Activated T-cell treated with anti-CD3 and anti-CD28 coated beads, Interleukin-2, amount 50 U/mL, for 4 hours (primary cell): ENCODE data around the gene SPAG8. TPM values are rescaled to one million over a fixed set of nuclear protein-coding genes. Genes with fewer than 3 reads are reported as not detected.

Experiments used
- ATAC-seq, 2 donors: fragments of 200-7000 bp; cut with Tn5 transposase; one replicate each; pipeline ENCODE4 v1.10.0; 2021
- DNase-seq: peaks from one replicate; pipeline ENCODE4 v3.0.0-alpha.2; 2020
- H3K27me3 Mint-ChIP-seq: one replicate; pipeline ENCODE4 v1.8.0; 2021; ENCODE audit warnings: low read depth, mixed read lengths
- H3K36me3 Mint-ChIP-seq: one replicate; pipeline ENCODE4 v1.8.0; 2022; ENCODE audit warnings: mixed read lengths; ENCODE audit not compliant: insufficient read depth
- H3K4me1 Mint-ChIP-seq: one replicate; pipeline ENCODE4 v1.8.0; 2021; ENCODE audit warnings: low read depth, mixed read lengths
- H3K4me3 Mint-ChIP-seq: one replicate; pipeline ENCODE4 v1.8.0; 2021; ENCODE audit warnings: mild to moderate bottlenecking, moderate library complexity, mixed read lengths
- H3K9me3 Mint-ChIP-seq: one replicate; pipeline ENCODE4 v1.8.0; 2021; ENCODE audit warnings: mixed read lengths
- total RNA-seq, 3 donors: library from RNA; stranded (reverse); gene quantifications; one replicate each; pipeline ENCODE4 v1.2.1, GENCODE V29; 2021

Gene SPAG8
- total RNA-seq, 3 donors from 2014 or later, result 0.27 to 0.48 (median 0.40) TPM

GRCh38 chr9:35845824-35846771, 34.0 kb upstream of the SPAG8 start:
- H3K4me3 Mint-ChIP-seq, result no peak overlapping the region
- no peaks in the 10 kb centered on the region for H3K9me3 Mint-ChIP-seq
- ATAC-seq, result no peak
- no peaks in the 10 kb centered on the region for H3K27me3 Mint-ChIP-seq
- H3K4me1 Mint-ChIP-seq, result peaks cover 33% of the 10 kb centered on the region
- DNase-seq, result no peak
- H3K36me3 Mint-ChIP-seq, result peaks cover 2% of the 10 kb centered on the region

- Mint-ChIP-seq H3K9me3 (no peaks in the 10 kb centered on the region), H3K27me3 (no peaks in the 10 kb centered on the region), H3K4me3 (no peak overlapping the region), H3K4me1 (peaks cover 33% of the 10 kb centered on the region), H3K36me3 (peaks cover 2% of the 10 kb centered on the region)
- DNase-seq (no peak), ATAC-seq (no peak)
These were observed 32.7 kb upstream of the SPAG8 start for GRCh38 chr9:35844628-35845270.

- Mint-ChIP-seq H3K27me3 (no peaks in the 10 kb centered on the region), H3K4me3 (no peak overlapping the region), H3K9me3 (no peaks in the 10 kb centered on the region), H3K36me3 (peaks cover 2% of the 10 kb centered on the region), H3K4me1 (peaks cover 29% of the 10 kb centered on the region)
- DNase-seq (no peak), ATAC-seq (no peak)
These were observed 30.7 kb upstream of the SPAG8 start for GRCh38 chr9:35842795-35843194.

- no peaks in the 10 kb centered on the region for H3K36me3 Mint-ChIP-seq
- ATAC-seq, result no peak
- no peak overlapping the region for H3K4me3 Mint-ChIP-seq
- no peaks in the 10 kb centered on the region for H3K9me3 Mint-ChIP-seq
- H3K4me1 Mint-ChIP-seq, result peaks cover 24% of the 10 kb centered on the region
- no peak for DNase-seq
- no peaks in the 10 kb centered on the region for H3K27me3 Mint-ChIP-seq
These were observed 30.1 kb upstream of the SPAG8 start for GRCh38 chr9:35842020-35842745.

- Mint-ChIP-seq H3K4me3 (no peak overlapping the region), H3K27me3 (no peaks in the 10 kb centered on the region), H3K4me1 (peaks cover 19% of the 10 kb centered on the region), H3K36me3 (no peaks in the 10 kb centered on the region), H3K9me3 (no peaks in the 10 kb centered on the region)
- DNase-seq, result no peak
- ATAC-seq, result no peak
These were observed 29.5 kb upstream of the SPAG8 start for GRCh38 chr9:35841645-35841900.

- no peak overlapping the region for H3K4me3 Mint-ChIP-seq
- ATAC-seq (no peak), DNase-seq (no peak)
- H3K9me3 Mint-ChIP-seq, result no peaks in the 10 kb centered on the region
- H3K36me3 Mint-ChIP-seq, result no peaks in the 10 kb centered on the region
- no peaks in the 10 kb centered on the region for H3K27me3 Mint-ChIP-seq
- peaks cover 19% of the 10 kb centered on the region for H3K4me1 Mint-ChIP-seq
These were observed 29.0 kb upstream of the SPAG8 start for GRCh38 chr9:35840881-35841644.

GRCh38 chr9:35839926-35840325, 27.9 kb upstream of the SPAG8 start:
- no peaks in the 10 kb centered on the region for H3K36me3 Mint-ChIP-seq
- ATAC-seq, result no peak
- no peak for DNase-seq
- H3K4me1 Mint-ChIP-seq, result peaks cover 8% of the 10 kb centered on the region
- H3K4me3 Mint-ChIP-seq, result no peak overlapping the region
- no peaks in the 10 kb centered on the region for H3K27me3 Mint-ChIP-seq
- H3K9me3 Mint-ChIP-seq, result no peaks in the 10 kb centered on the region

- H3K9me3 Mint-ChIP-seq, result no peaks in the 10 kb centered on the region
- ATAC-seq, result no peak
- DNase-seq, result no peak
- peaks cover 5% of the 10 kb centered on the region for H3K4me1 Mint-ChIP-seq
- H3K27me3 Mint-ChIP-seq, result no peaks in the 10 kb centered on the region
- H3K4me3 Mint-ChIP-seq, result no peak overlapping the region
- H3K36me3 Mint-ChIP-seq, result no peaks in the 10 kb centered on the region
These were observed 24.5 kb upstream of the SPAG8 start for GRCh38 chr9:35836595-35836994.

GRCh38 chr9:35835766-35836165, 23.7 kb upstream of the SPAG8 start:
- no peaks in the 10 kb centered on the region for H3K27me3 Mint-ChIP-seq
- peaks cover 9% of the 10 kb centered on the region for H3K4me1 Mint-ChIP-seq
- no peaks in the 10 kb centered on the region for H3K36me3 Mint-ChIP-seq
- DNase-seq (no peak), ATAC-seq (no peak)
- H3K9me3 Mint-ChIP-seq, result no peaks in the 10 kb centered on the region
- no peak overlapping the region for H3K4me3 Mint-ChIP-seq

GRCh38 chr9:35835216-35835632, 23.2 kb upstream of the SPAG8 start:
- no peaks in the 10 kb centered on the region for H3K27me3 Mint-ChIP-seq
- DNase-seq, result no peak
- ATAC-seq, result no peak
- H3K4me3 Mint-ChIP-seq, result no peak overlapping the region
- peaks cover 12% of the 10 kb centered on the region for H3K4me1 Mint-ChIP-seq
- H3K9me3 Mint-ChIP-seq, result no peaks in the 10 kb centered on the region
- no peaks in the 10 kb centered on the region for H3K36me3 Mint-ChIP-seq

GRCh38 chr9:35834260-35835215, 22.5 kb upstream of the SPAG8 start:
- H3K27me3 Mint-ChIP-seq, result no peaks in the 10 kb centered on the region
- peaks cover 19% of the 10 kb centered on the region for H3K4me1 Mint-ChIP-seq
- no peaks in the 10 kb centered on the region for H3K36me3 Mint-ChIP-seq
- no peak for DNase-seq
- no peak overlapping the region for H3K4me3 Mint-ChIP-seq
- no peak for ATAC-seq
- H3K9me3 Mint-ChIP-seq, result no peaks in the 10 kb centered on the region

- no peaks in the 10 kb centered on the region for H3K9me3 Mint-ChIP-seq
- no peaks in the 10 kb centered on the region for H3K36me3 Mint-ChIP-seq
- no peaks in the 10 kb centered on the region for H3K27me3 Mint-ChIP-seq
- ATAC-seq (no peak), DNase-seq (no peak)
- H3K4me3 Mint-ChIP-seq, result no peak overlapping the region
- H3K4me1 Mint-ChIP-seq, result peaks cover 28% of the 10 kb centered on the region
These were observed 20.8 kb upstream of the SPAG8 start for GRCh38 chr9:35832814-35833213.

GRCh38 chr9:35831040-35831439, 19.0 kb upstream of the SPAG8 start:
- no peak for DNase-seq
- no peak for ATAC-seq
- Mint-ChIP-seq H3K4me1 (peaks cover 30% of the 10 kb centered on the region), H3K27me3 (no peaks in the 10 kb centered on the region), H3K9me3 (no peaks in the 10 kb centered on the region), H3K4me3 (no peak overlapping the region), H3K36me3 (no peaks in the 10 kb centered on the region)
